Endothelial cell of umbilical vein (primary cell): Measurements from ENCODE around the gene KIAA0232. TPM values are rescaled to one million over a fixed set of nuclear protein-coding genes. Genes with fewer than 3 reads are reported as not detected.

ENCODE experiments used
- BruUV-seq: library from RNA; stranded (reverse); fragments of 400-500 nt; replicated peaks from 2 replicates; lab custom pipeline; 2021; lab: Mats Ljungman, UMichigan
- CTCF ChIA-PET: fragments of 300-600, 350-600 bp; sonication (Branson Sonifier 250); formaldehyde crosslinking; loops from one replicate; lab custom pipeline; 2021; ENCODE audit warnings: antibody characterized with exemption, inconsistent platforms; lab: Charles Lee
- POLR2A ChIA-PET: fragments of 300-600, 350-600 bp; sonication (Branson Sonifier 250); formaldehyde crosslinking; loops from one replicate; lab custom pipeline; 2021; ENCODE audit warnings: antibody characterized with exemption, inconsistent platforms; lab: Charles Lee
- DNase-seq: peaks from one replicate; pipeline ENCODE4 v3.0.0-alpha.2; 2011; ENCODE audit warnings: low read depth, low spot score
- FAIRE-seq: peaks from 2 replicates; lab custom pipeline; 2011; peaks lifted over from hg19 to GRCh38; lab: Jason Lieb, UNC
- H2AFZ ChIP-seq: 2 replicates; pipeline ENCODE4 v1.6.0; 2012; ENCODE audit warnings: low read depth, low read length, control low read depth, inconsistent platforms
- H3K27ac ChIP-seq: 2 replicates; pipeline ENCODE4 v1.5.1; 2011; ENCODE audit warnings: low read depth, mild to moderate bottlenecking, control low read depth, low read length, moderate library complexity; ENCODE audit not compliant: insufficient read depth
- H3K27me3 ChIP-seq, 2 experiments: 2 replicates each; pipeline versions ENCODE4 v1.6.0 to v1.6.1; 2011; ENCODE audit warnings: low read length in 2 of 2, mixed read lengths in 1 of 2; ENCODE audit not compliant: control insufficient read depth in 2 of 2, insufficient read depth in 2 of 2
- H3K36me3 ChIP-seq, 2 experiments: 2 replicates in 1 of 2; 3 replicates in 1 of 2; pipeline ENCODE4 v1.5.1; 2011; ENCODE audit warnings: low read length in 2 of 2, mild to moderate bottlenecking in 1 of 2, moderate library complexity in 1 of 2; ENCODE audit not compliant: control insufficient read depth in 2 of 2, insufficient read depth in 2 of 2; ENCODE audit errors: extremely low read depth in 1 of 2
- H3K4me1 ChIP-seq: 3 replicates; pipeline ENCODE4 v1.5.1; 2011; ENCODE audit warnings: mild to moderate bottlenecking, low read length; ENCODE audit not compliant: control insufficient read depth, insufficient read depth; ENCODE audit errors: extremely low read depth
- H3K4me2 ChIP-seq: 2 replicates; pipeline ENCODE4 v1.6.1; 2011; ENCODE audit warnings: low read length, control low read depth, mixed read lengths; ENCODE audit not compliant: insufficient read depth
- H3K4me3 ChIP-seq, 3 experiments: fragments of 200-600 bp in 1 of 3; sonication (generic), shearing (Covaris generic) in 1 of 3; replicated peaks in 1 of 3; 2 replicates each; pipeline ENCODE4 v1.5.1; 2011 to 2016; ENCODE audit warnings: control low read depth in 3 of 3, low read length in 3 of 3, mild to moderate bottlenecking in 2 of 3, inconsistent platforms in 1 of 3, low read depth in 1 of 3, moderate library complexity in 1 of 3; ENCODE audit not compliant: insufficient read depth in 1 of 3
- H3K79me2 ChIP-seq: 2 replicates; pipeline ENCODE4 v1.6.0; 2012; ENCODE audit warnings: low read length, inconsistent platforms; ENCODE audit not compliant: control insufficient read depth, insufficient read depth
- H3K9ac ChIP-seq: replicated peaks from 2 replicates; pipeline ENCODE3; 2011; ENCODE audit warnings: low read length, control low read depth; ENCODE audit not compliant: insufficient read depth; ENCODE audit errors: extremely low read depth
- H3K9me1 ChIP-seq: replicated peaks from 3 replicates; pipeline ENCODE4 v1.6.0; 2011; ENCODE audit warnings: mild to moderate bottlenecking, low read length; ENCODE audit not compliant: control insufficient read depth, insufficient read depth; ENCODE audit errors: extremely low read depth
- H3K9me3 ChIP-seq: replicated peaks from 2 replicates; pipeline ENCODE4 v1.5.1; 2012; ENCODE audit warnings: low read length, inconsistent platforms; ENCODE audit not compliant: control insufficient read depth, insufficient read depth
- H4K20me1 ChIP-seq: replicated peaks from 2 replicates; pipeline ENCODE3; 2011; ENCODE audit warnings: mild to moderate bottlenecking, low read length; ENCODE audit not compliant: control insufficient read depth, insufficient read depth; ENCODE audit errors: extremely low read depth
- CTCF ChIP-seq, 2 donors: IDR thresholded peaks; 1 replicate in 1 of 2; 2 replicates in 1 of 2; pipeline ENCODE4 v1.5.1; 2011; ENCODE audit warnings: low read length in 2 of 2, mild to moderate bottlenecking in 2 of 2, moderate library complexity in 2 of 2, control low read depth in 1 of 2, inconsistent platforms in 1 of 2, low read depth in 1 of 2; ENCODE audit not compliant: insufficient read depth in 1 of 2; ENCODE audit errors: extremely low read depth in 1 of 2
- EZH2 ChIP-seq: IDR thresholded peaks from 2 replicates; pipeline ENCODE4 v1.6.1; 2012; ENCODE audit warnings: borderline replicate concordance, low read depth, mild to moderate bottlenecking, moderate library complexity, low read length, inconsistent platforms; ENCODE audit not compliant: severe bottlenecking
- FOS ChIP-seq: IDR thresholded peaks from 2 replicates; pipeline ENCODE4 v1.6.1; 2011; ENCODE audit warnings: mild to moderate bottlenecking, low read length, moderate library complexity, borderline replicate concordance; ENCODE audit not compliant: insufficient read depth
- GATA2 ChIP-seq: IDR thresholded peaks from 2 replicates; pipeline ENCODE4 v1.7.0; 2011; ENCODE audit warnings: low read depth, mild to moderate bottlenecking, moderate library complexity, mixed read lengths, low read length; ENCODE audit not compliant: insufficient read length, insufficient read depth
- JUN ChIP-seq: IDR thresholded peaks from 2 replicates; pipeline ENCODE4 v1.6.1; 2011; ENCODE audit warnings: borderline replicate concordance, low read depth; ENCODE audit not compliant: insufficient read length, insufficient read depth
- MAX ChIP-seq: IDR thresholded peaks from 2 replicates; pipeline ENCODE4 v1.6.1; 2011; ENCODE audit not compliant: insufficient read depth, insufficient read length
- MYC ChIP-seq: IDR thresholded peaks from one replicate; pipeline ENCODE4 v1.6.1; 2011; ENCODE audit warnings: mild to moderate bottlenecking, low read depth, low read length
- POLR2A ChIP-seq: IDR thresholded peaks from 2 replicates; pipeline ENCODE4 v1.6.1; 2012; ENCODE audit warnings: low read depth, mild to moderate bottlenecking, control low read depth, low read length
- POLR2AphosphoS5 ChIP-seq: IDR thresholded peaks from 2 replicates; pipeline ENCODE4 v1.6.1; 2012; ENCODE audit warnings: low read depth, mild to moderate bottlenecking, control low read depth, low read length, moderate library complexity; ENCODE audit not compliant: insufficient read depth
- dilution Hi-C: fragments of 300-500 bp; cut with MboI; formaldehyde crosslinking; loops from one replicate; pipeline ENCODE4 v1.15.0; 2019; ENCODE audit warnings: low sequenced_read_pairs; ENCODE audit not compliant: extremely low pct_ligation_motif_present
- intact Hi-C: fragments of 100-400 bp; cut with micrococcal nuclease; formaldehyde crosslinking; loops from one replicate; pipeline ENCODE4 v1.10.0; 2022
- polyA plus RNA-seq, 4 experiments: library from polyadenylated mRNA; depleted of rRNA in 3 of 4; stranded (reverse) in 3 of 4; unstranded in 1 of 4; fragments of >200 nt; gene quantifications; 2 replicates each; pipeline versions ENCODE4 v1.2.1 to v1.2.3, GENCODE V29; 2011 to 2012; ENCODE audit warnings: missing spikeins in 1 of 4
- total RNA-seq: library from RNA; stranded (reverse); gene quantifications from 2 replicates; pipeline ENCODE4 v1.2.3, GENCODE V29; 2021

KIAA0232 gene
- total and polyA plus RNA-seq, 2 donors (not counting 3 experiments of a cell fraction or from before 2014, with no cell fraction given) = 5.3 to 18.4 TPM

- CTCF ChIA-PET = no interaction called here
- Histone ChIP-seq H3K79me2 (peaks cover 70% of the 10 kb centered on the region), H3K4me3 (no peak overlapping the region), H3K4me2 (no peak overlapping the region), H3K4me1 (peaks cover 9% of the 10 kb centered on the region), H2AFZ (no peak overlapping the region), H4K20me1 (no peaks in the 10 kb centered on the region), H3K27me3 (no peaks in the 10 kb centered on the region), H3K27ac (no peak overlapping the region), H3K9me1 (no peaks in the 10 kb centered on the region), H3K9ac (no peak overlapping the region), H3K36me3 (no peaks in the 10 kb centered on the region), H3K9me3 (no peaks in the 10 kb centered on the region)
- DNase-seq (no peak), FAIRE-seq (no peak)
- no TSS peak for BruUV-seq
- TF ChIP-seq EZH2 (no peak), JUN (no peak), GATA2 (no peak), MYC (no peak), FOS (no peak), POLR2A (no peak), CTCF (IDR thresholded peaks at IDR 0.05; ENCODE audit: extremely low read depth in 1 of 2, insufficient read depth in 1 of 2, low read depth in 1 of 2, low read length in 2 of 2) (no peak), MAX (no peak), POLR2AphosphoS5 (no peak)
- dilution Hi-C loops = no loop called here
- POLR2A ChIA-PET = interaction anchor here (0.7 kb wide), 1 partner anchor 7 kb away, joined by 10 read pairs; no protein-coding TSS in a partner anchor
- intact Hi-C loops = no loop called here
These were observed 19.5 kb downstream of the KIAA0232 start for GRCh38 chr4:6802025-6802424.
